ENCODE measurements around the gene SF3A2.

SF3A2 gene

GRCh38 chr19:2255982-2256685 is 19.5 kb downstream of the SF3A2 start, which contains the start of gene JSRP1:
TSS of gene JSRP1 (minus strand) at chr19:2256417. CDS start at chr19:2255314, 1,103 bp downstream.
- FAIRE-seq (no peak), DNase-seq (ENCODE audit: insufficient read length, low spot score) (no peak)
- TF ChIP-seq CTCF (IDR thresholded peaks at IDR 0.05; ENCODE audit: insufficient read depth, missing control alignments), result no peak

- TF ChIP-seq CTCF (IDR thresholded peaks at IDR 0.05; ENCODE audit: insufficient read depth, missing control alignments), result no peak
- DNase-seq (ENCODE audit: insufficient read length, low spot score), result no peak
- no peak for FAIRE-seq
Observed at GRCh38 chr19:2259336-2259735, 22.7 kb downstream of the SF3A2 start.

GRCh38 chr19:2260341-2260805 is 23.7 kb downstream of the SF3A2 start:
- TF ChIP-seq CTCF (IDR thresholded peaks at IDR 0.05; ENCODE audit: insufficient read depth, missing control alignments), result no peak
- FAIRE-seq (no peak), DNase-seq (ENCODE audit: insufficient read length, low spot score) (no peak)

- DNase-seq (ENCODE audit: insufficient read length, low spot score), result no peak
- TF ChIP-seq CTCF (IDR thresholded peaks at IDR 0.05; ENCODE audit: insufficient read depth, missing control alignments), result peak; percentile 59
- FAIRE-seq, result no peak
Observed at GRCh38 chr19:2261438-2262172, 25.0 kb downstream of the SF3A2 start.

- no peak for TF ChIP-seq CTCF (IDR thresholded peaks at IDR 0.05; ENCODE audit: insufficient read depth, missing control alignments)
- FAIRE-seq (no peak), DNase-seq (ENCODE audit: insufficient read length, low spot score) (no peak)
Observed at GRCh38 chr19:2266183-2266993, 29.8 kb downstream of the SF3A2 start.

- no peak for FAIRE-seq
- DNase-seq (ENCODE audit: insufficient read length, low spot score), result no peak
- TF ChIP-seq CTCF (IDR thresholded peaks at IDR 0.05; ENCODE audit: insufficient read depth, missing control alignments), result no peak
Observed at GRCh38 chr19:2268480-2268830, 31.8 kb downstream of the SF3A2 start.

Measured in D721Med (cell line).